Endothelial cell of umbilical vein (primary cell): ENCODE results near the gene ATP5F1B. TPM values are rescaled to one million over a fixed set of nuclear protein-coding genes. Genes with fewer than 3 reads are reported as not detected.
"Not testable (repeated sequence)": the region's sequence is repeated elsewhere in the genome, so short reads cannot be mapped to it uniquely, and the experiment has no call there.

Experiments
- BruUV-seq: library from RNA; stranded (reverse); fragments of 400-500 nt; replicated peaks from 2 replicates; lab custom pipeline; 2021; lab: Mats Ljungman, UMichigan
- CTCF ChIA-PET: fragments of 300-600, 350-600 bp; sonication (Branson Sonifier 250); formaldehyde crosslinking; loops from one replicate; lab custom pipeline; 2021; ENCODE audit warnings: antibody characterized with exemption, inconsistent platforms; lab: Charles Lee
- POLR2A ChIA-PET: fragments of 300-600, 350-600 bp; sonication (Branson Sonifier 250); formaldehyde crosslinking; loops from one replicate; lab custom pipeline; 2021; ENCODE audit warnings: antibody characterized with exemption, inconsistent platforms; lab: Charles Lee
- DNase-seq: peaks from one replicate; pipeline ENCODE4 v3.0.0-alpha.2; 2011; ENCODE audit warnings: low read depth, low spot score
- FAIRE-seq: peaks from 2 replicates; lab custom pipeline; 2011; peaks lifted over from hg19 to GRCh38; lab: Jason Lieb, UNC
- H2AFZ ChIP-seq: 2 replicates; pipeline ENCODE4 v1.6.0; 2012; ENCODE audit warnings: low read depth, low read length, control low read depth, inconsistent platforms
- H3K27ac ChIP-seq: 2 replicates; pipeline ENCODE4 v1.5.1; 2011; ENCODE audit warnings: low read depth, mild to moderate bottlenecking, control low read depth, low read length, moderate library complexity; ENCODE audit not compliant: insufficient read depth
- H3K27me3 ChIP-seq, 2 experiments: 2 replicates each; pipeline versions ENCODE4 v1.6.0 to v1.6.1; 2011; ENCODE audit warnings: low read length in 2 of 2, mixed read lengths in 1 of 2; ENCODE audit not compliant: control insufficient read depth in 2 of 2, insufficient read depth in 2 of 2
- H3K36me3 ChIP-seq, 2 experiments: 2 replicates in 1 of 2; 3 replicates in 1 of 2; pipeline ENCODE4 v1.5.1; 2011; ENCODE audit warnings: low read length in 2 of 2, mild to moderate bottlenecking in 1 of 2, moderate library complexity in 1 of 2; ENCODE audit not compliant: control insufficient read depth in 2 of 2, insufficient read depth in 2 of 2; ENCODE audit errors: extremely low read depth in 1 of 2
- H3K4me1 ChIP-seq: 3 replicates; pipeline ENCODE4 v1.5.1; 2011; ENCODE audit warnings: mild to moderate bottlenecking, low read length; ENCODE audit not compliant: control insufficient read depth, insufficient read depth; ENCODE audit errors: extremely low read depth
- H3K4me2 ChIP-seq: 2 replicates; pipeline ENCODE4 v1.6.1; 2011; ENCODE audit warnings: low read length, control low read depth, mixed read lengths; ENCODE audit not compliant: insufficient read depth
- H3K4me3 ChIP-seq, 3 experiments: fragments of 200-600 bp in 1 of 3; sonication (generic), shearing (Covaris generic) in 1 of 3; replicated peaks in 1 of 3; 2 replicates each; pipeline ENCODE4 v1.5.1; 2011 to 2016; ENCODE audit warnings: control low read depth in 3 of 3, low read length in 3 of 3, mild to moderate bottlenecking in 2 of 3, inconsistent platforms in 1 of 3, low read depth in 1 of 3, moderate library complexity in 1 of 3; ENCODE audit not compliant: insufficient read depth in 1 of 3
- H3K79me2 ChIP-seq: 2 replicates; pipeline ENCODE4 v1.6.0; 2012; ENCODE audit warnings: low read length, inconsistent platforms; ENCODE audit not compliant: control insufficient read depth, insufficient read depth
- H3K9ac ChIP-seq: replicated peaks from 2 replicates; pipeline ENCODE3; 2011; ENCODE audit warnings: low read length, control low read depth; ENCODE audit not compliant: insufficient read depth; ENCODE audit errors: extremely low read depth
- H3K9me1 ChIP-seq: replicated peaks from 3 replicates; pipeline ENCODE4 v1.6.0; 2011; ENCODE audit warnings: mild to moderate bottlenecking, low read length; ENCODE audit not compliant: control insufficient read depth, insufficient read depth; ENCODE audit errors: extremely low read depth
- H3K9me3 ChIP-seq: replicated peaks from 2 replicates; pipeline ENCODE4 v1.5.1; 2012; ENCODE audit warnings: low read length, inconsistent platforms; ENCODE audit not compliant: control insufficient read depth, insufficient read depth
- H4K20me1 ChIP-seq: replicated peaks from 2 replicates; pipeline ENCODE3; 2011; ENCODE audit warnings: mild to moderate bottlenecking, low read length; ENCODE audit not compliant: control insufficient read depth, insufficient read depth; ENCODE audit errors: extremely low read depth
- EZH2 ChIP-seq: IDR thresholded peaks from 2 replicates; pipeline ENCODE4 v1.6.1; 2012; ENCODE audit warnings: borderline replicate concordance, low read depth, mild to moderate bottlenecking, moderate library complexity, low read length, inconsistent platforms; ENCODE audit not compliant: severe bottlenecking
- FOS ChIP-seq: IDR thresholded peaks from 2 replicates; pipeline ENCODE4 v1.6.1; 2011; ENCODE audit warnings: mild to moderate bottlenecking, low read length, moderate library complexity, borderline replicate concordance; ENCODE audit not compliant: insufficient read depth
- GATA2 ChIP-seq: IDR thresholded peaks from 2 replicates; pipeline ENCODE4 v1.7.0; 2011; ENCODE audit warnings: low read depth, mild to moderate bottlenecking, moderate library complexity, mixed read lengths, low read length; ENCODE audit not compliant: insufficient read length, insufficient read depth
- JUN ChIP-seq: IDR thresholded peaks from 2 replicates; pipeline ENCODE4 v1.6.1; 2011; ENCODE audit warnings: borderline replicate concordance, low read depth; ENCODE audit not compliant: insufficient read length, insufficient read depth
- MYC ChIP-seq: IDR thresholded peaks from one replicate; pipeline ENCODE4 v1.6.1; 2011; ENCODE audit warnings: mild to moderate bottlenecking, low read depth, low read length
- POLR2A ChIP-seq: IDR thresholded peaks from 2 replicates; pipeline ENCODE4 v1.6.1; 2012; ENCODE audit warnings: low read depth, mild to moderate bottlenecking, control low read depth, low read length
- POLR2AphosphoS5 ChIP-seq: IDR thresholded peaks from 2 replicates; pipeline ENCODE4 v1.6.1; 2012; ENCODE audit warnings: low read depth, mild to moderate bottlenecking, control low read depth, low read length, moderate library complexity; ENCODE audit not compliant: insufficient read depth
- dilution Hi-C: fragments of 300-500 bp; cut with MboI; formaldehyde crosslinking; loops from one replicate; pipeline ENCODE4 v1.15.0; 2019; ENCODE audit warnings: low sequenced_read_pairs; ENCODE audit not compliant: extremely low pct_ligation_motif_present
- intact Hi-C: fragments of 100-400 bp; cut with micrococcal nuclease; formaldehyde crosslinking; loops from one replicate; pipeline ENCODE4 v1.10.0; 2022
- polyA plus RNA-seq, 4 experiments: library from polyadenylated mRNA; depleted of rRNA in 3 of 4; stranded (reverse) in 3 of 4; unstranded in 1 of 4; fragments of >200 nt; gene quantifications; 2 replicates each; pipeline versions ENCODE4 v1.2.1 to v1.2.3, GENCODE V29; 2011 to 2012; ENCODE audit warnings: missing spikeins in 1 of 4
- total RNA-seq: library from RNA; stranded (reverse); gene quantifications from 2 replicates; pipeline ENCODE4 v1.2.3, GENCODE V29; 2021
- TF ChIP-seq, protein P1 (sequence below): IDR thresholded peaks from 2 replicates; pipeline ENCODE4 v1.6.1; 2011; ENCODE audit not compliant: insufficient read depth, insufficient read length
- TF ChIP-seq, protein P2 (sequence below), 2 donors: IDR thresholded peaks; 1 replicate in 1 of 2; 2 replicates in 1 of 2; pipeline ENCODE4 v1.5.1; 2011; ENCODE audit warnings: low read length in 2 of 2, mild to moderate bottlenecking in 2 of 2, moderate library complexity in 2 of 2, control low read depth in 1 of 2, inconsistent platforms in 1 of 2, low read depth in 1 of 2; ENCODE audit not compliant: insufficient read depth in 1 of 2; ENCODE audit errors: extremely low read depth in 1 of 2

ATP5F1B gene
- total and polyA plus RNA-seq, 2 donors (not counting 3 experiments of a cell fraction or from before 2014, with no cell fraction given), result 590 to 829 TPM

DNA sequence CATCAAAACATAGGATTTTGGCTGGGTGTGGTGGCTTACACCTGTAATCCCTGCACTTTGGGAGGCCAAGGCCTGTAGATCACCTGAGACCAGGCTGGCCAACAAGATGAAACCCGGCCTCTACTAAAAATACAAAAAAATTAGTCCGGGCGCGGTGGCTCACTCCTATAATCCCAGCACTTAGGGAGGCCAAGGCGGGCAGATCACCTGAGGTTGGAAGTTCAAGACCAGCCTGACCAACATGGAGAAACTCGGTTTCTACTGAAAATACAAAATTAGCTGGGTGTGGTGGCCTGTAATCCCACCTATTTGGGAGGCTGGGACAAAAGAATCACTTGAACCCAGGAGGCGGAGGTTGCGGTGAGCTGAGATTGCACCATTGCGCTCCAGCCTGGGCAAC, 2.2 kb upstream of the ATP5F1B start:
- H3K27ac ChIP-seq, DNase-seq, FAIRE-seq, H3K27me3 ChIP-seq, H3K4me3 ChIP-seq, H2AFZ ChIP-seq, POLR2A ChIA-PET, intact Hi-C loops, H4K20me1 ChIP-seq, H3K9me1 ChIP-seq, H3K9ac ChIP-seq, dilution Hi-C loops, BruUV-seq, H3K9me3 ChIP-seq, H3K4me2 ChIP-seq: not testable (repeated sequence)
- CTCF ChIA-PET, result interaction anchor here (1.0 kb wide), 1 partner anchor 15 kb away, joined by 5 read pairs; no protein-coding TSS in a partner anchor
- Histone ChIP-seq H3K36me3 (peaks cover 7 to 12% of the 10 kb centered on the region in 2 experiments), H3K4me1 (peaks cover 15% of the 10 kb centered on the region), H3K79me2 (peaks cover 28% of the 10 kb centered on the region)

DNA sequence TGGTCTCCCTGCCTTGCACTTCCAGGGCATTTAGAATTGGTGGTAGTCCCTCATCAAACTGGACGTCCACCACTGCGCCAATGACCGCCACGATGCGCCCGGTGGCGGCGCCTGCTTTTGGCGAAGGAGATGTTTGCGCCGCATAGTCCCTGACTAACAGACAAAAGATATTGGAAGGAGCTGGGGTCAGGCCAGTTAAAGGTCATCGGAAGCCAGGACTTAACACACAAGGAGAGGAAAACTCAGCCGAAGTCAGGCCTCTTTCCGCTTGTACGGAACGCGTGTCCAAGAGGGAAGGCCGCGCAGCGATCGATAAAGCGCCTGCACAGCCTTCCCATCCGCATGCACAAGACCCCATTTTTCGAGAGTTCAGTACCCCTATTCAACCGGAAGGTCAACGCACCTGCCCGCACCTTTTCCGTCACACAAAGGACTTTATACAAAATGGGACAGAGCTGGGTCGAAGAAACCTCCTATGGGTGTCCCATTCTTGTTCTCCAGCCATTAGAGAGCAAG, 525 bp downstream of the ATP5F1B start:
- no peak for FAIRE-seq
- no peak overlapping the region for H2AFZ ChIP-seq
- CTCF ChIA-PET, result interaction anchor here (1.3 to 1.7 kb wide), 2 partner anchors 9 to 356 kb away, joined by 3 to 20 read pairs; no protein-coding TSS in a partner anchor

More for the DNA sequence above, 525 bp downstream of the ATP5F1B start:
- Histone ChIP-seq H3K27ac (peak overlapping the region; percentile 40), H3K36me3 (peaks cover 18 to 25% of the 10 kb centered on the region in 2 experiments), H3K4me3 (peak overlapping the region; percentile 72 to 86 (median 84)), H3K9ac (peak overlapping the region; percentile 87), H3K9me3 (no peaks in the 10 kb centered on the region), H4K20me1 (peaks cover 6% of the 10 kb centered on the region), H3K4me2 (peak overlapping the region; percentile 92), H3K9me1 (no peaks in the 10 kb centered on the region), H3K27me3 (no peaks in the 10 kb centered on the region), H3K79me2 (peaks cover 42% of the 10 kb centered on the region), H3K4me1 (peaks cover 15% of the 10 kb centered on the region)
- intact Hi-C loops, result no loop called here
- BruUV-seq, result TSS peak; percentile 59
- DNase-seq, result peak; percentile 46
- POLR2A ChIA-PET, result interaction anchor here (1.0 to 1.3 kb wide), 3 partner anchors 8 to 81 kb away, joined by 3 to 9 read pairs (median 9); partner anchors contain the start of gene NACA
- dilution Hi-C loops, result no loop called here
- TF ChIP-seq POLR2A (no peak), POLR2AphosphoS5 (no peak), MYC (no peak), GATA2 (no peak), JUN (no peak), FOS (no peak), EZH2 (no peak)
- TF ChIP-seq, protein P1, sequence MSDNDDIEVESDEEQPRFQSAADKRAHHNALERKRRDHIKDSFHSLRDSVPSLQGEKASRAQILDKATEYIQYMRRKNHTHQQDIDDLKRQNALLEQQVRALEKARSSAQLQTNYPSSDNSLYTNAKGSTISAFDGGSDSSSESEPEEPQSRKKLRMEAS, result no peak
- TF ChIP-seq, protein P2, sequence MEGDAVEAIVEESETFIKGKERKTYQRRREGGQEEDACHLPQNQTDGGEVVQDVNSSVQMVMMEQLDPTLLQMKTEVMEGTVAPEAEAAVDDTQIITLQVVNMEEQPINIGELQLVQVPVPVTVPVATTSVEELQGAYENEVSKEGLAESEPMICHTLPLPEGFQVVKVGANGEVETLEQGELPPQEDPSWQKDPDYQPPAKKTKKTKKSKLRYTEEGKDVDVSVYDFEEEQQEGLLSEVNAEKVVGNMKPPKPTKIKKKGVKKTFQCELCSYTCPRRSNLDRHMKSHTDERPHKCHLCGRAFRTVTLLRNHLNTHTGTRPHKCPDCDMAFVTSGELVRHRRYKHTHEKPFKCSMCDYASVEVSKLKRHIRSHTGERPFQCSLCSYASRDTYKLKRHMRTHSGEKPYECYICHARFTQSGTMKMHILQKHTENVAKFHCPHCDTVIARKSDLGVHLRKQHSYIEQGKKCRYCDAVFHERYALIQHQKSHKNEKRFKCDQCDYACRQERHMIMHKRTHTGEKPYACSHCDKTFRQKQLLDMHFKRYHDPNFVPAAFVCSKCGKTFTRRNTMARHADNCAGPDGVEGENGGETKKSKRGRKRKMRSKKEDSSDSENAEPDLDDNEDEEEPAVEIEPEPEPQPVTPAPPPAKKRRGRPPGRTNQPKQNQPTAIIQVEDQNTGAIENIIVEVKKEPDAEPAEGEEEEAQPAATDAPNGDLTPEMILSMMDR (IDR thresholded peaks at IDR 0.05; ENCODE audit: extremely low read depth in 1 of 2, insufficient read depth in 1 of 2, low read depth in 1 of 2, low read length in 2 of 2), result no peak
